Measurements from ENCODE around the gene PRDX2.
A peak's percentile ranks its signal among the peaks of the same experiment; 100 is the strongest.

Gene PRDX2

GRCh38 chr19:12796146-12797071 lies 5.2 kb downstream of the PRDX2 start:
- Histone ChIP-seq H3K4me1 (ENCODE audit: control insufficient read depth, low read depth, low read length) (peaks cover 15% of the 10 kb centered on the region), H3K27ac (ENCODE audit: low read length) (no peak overlapping the region), H3K9ac (ENCODE audit: low read length) (no peak overlapping the region), H3K36me3 (ENCODE audit: control insufficient read depth, low read depth, low read length) (peaks cover 23% of the 10 kb centered on the region), H3K27me3 (ENCODE audit: control insufficient read depth, insufficient read depth, low read length) (peaks cover 19% of the 10 kb centered on the region), H3K4me3 (ENCODE audit: low read length) (no peak overlapping the region), H3K9me3 (ENCODE audit: control insufficient read depth, low read depth, low read length) (no peaks in the 10 kb centered on the region)

GRCh38 chr19:12794971-12795381 lies 6.6 kb downstream of the PRDX2 start:
- Histone ChIP-seq H3K36me3 (ENCODE audit: control insufficient read depth, low read depth, low read length) (peaks cover 17% of the 10 kb centered on the region), H3K27ac (ENCODE audit: low read length) (no peak overlapping the region), H3K9me3 (ENCODE audit: control insufficient read depth, low read depth, low read length) (no peaks in the 10 kb centered on the region), H3K4me3 (ENCODE audit: low read length) (no peak overlapping the region), H3K27me3 (ENCODE audit: control insufficient read depth, insufficient read depth, low read length) (peaks cover 31% of the 10 kb centered on the region), H3K9ac (ENCODE audit: low read length) (no peak overlapping the region), H3K4me1 (ENCODE audit: control insufficient read depth, low read depth, low read length) (peaks cover 21% of the 10 kb centered on the region)

- Histone ChIP-seq H3K36me3 (ENCODE audit: control insufficient read depth, low read depth, low read length) (peaks cover 11% of the 10 kb centered on the region), H3K27me3 (ENCODE audit: control insufficient read depth, insufficient read depth, low read length) (peaks cover 31% of the 10 kb centered on the region), H3K9me3 (ENCODE audit: control insufficient read depth, low read depth, low read length) (no peaks in the 10 kb centered on the region), H3K27ac (ENCODE audit: low read length) (no peak overlapping the region), H3K9ac (ENCODE audit: low read length) (peak overlapping the region; percentile 79), H3K4me1 (ENCODE audit: control insufficient read depth, low read depth, low read length) (peaks cover 22% of the 10 kb centered on the region), H3K4me3 (ENCODE audit: low read length) (peak overlapping the region; percentile 72)
Observed at GRCh38 chr19:12794196-12794941, 7.2 kb downstream of the PRDX2 start.

GRCh38 chr19:12793290-12794195 lies 8.1 kb downstream of the PRDX2 start:
- H3K4me1 ChIP-seq (ENCODE audit: control insufficient read depth, low read depth, low read length): peaks cover 30% of the 10 kb centered on the region
- peaks cover 5% of the 10 kb centered on the region for H3K36me3 ChIP-seq (ENCODE audit: control insufficient read depth, low read depth, low read length)
- H3K27me3 ChIP-seq (ENCODE audit: control insufficient read depth, insufficient read depth, low read length): peaks cover 31% of the 10 kb centered on the region
- H3K27ac ChIP-seq (ENCODE audit: low read length): peak overlapping the region; percentile 47
- H3K4me3 ChIP-seq (ENCODE audit: low read length): peak overlapping the region; percentile 72
- peak overlapping the region; percentile 79 for H3K9ac ChIP-seq (ENCODE audit: low read length)
- no peaks in the 10 kb centered on the region for H3K9me3 ChIP-seq (ENCODE audit: control insufficient read depth, low read depth, low read length)

- Histone ChIP-seq H3K4me1 (ENCODE audit: control insufficient read depth, low read depth, low read length) (peaks cover 32% of the 10 kb centered on the region), H3K36me3 (ENCODE audit: control insufficient read depth, low read depth, low read length) (peaks cover 5% of the 10 kb centered on the region), H3K9me3 (ENCODE audit: control insufficient read depth, low read depth, low read length) (no peaks in the 10 kb centered on the region), H3K27me3 (ENCODE audit: control insufficient read depth, insufficient read depth, low read length) (peaks cover 31% of the 10 kb centered on the region), H3K27ac (ENCODE audit: low read length) (no peak overlapping the region), H3K9ac (ENCODE audit: low read length) (peak overlapping the region; percentile 62), H3K4me3 (ENCODE audit: low read length) (peak overlapping the region; percentile 72)
Observed at GRCh38 chr19:12792853-12793289, 8.7 kb downstream of the PRDX2 start.

GRCh38 chr19:12792051-12792852 lies 9.3 kb downstream of the PRDX2 start:
- Histone ChIP-seq H3K4me1 (ENCODE audit: control insufficient read depth, low read depth, low read length) (peaks cover 32% of the 10 kb centered on the region), H3K27me3 (ENCODE audit: control insufficient read depth, insufficient read depth, low read length) (peaks cover 31% of the 10 kb centered on the region), H3K9me3 (ENCODE audit: control insufficient read depth, low read depth, low read length) (no peaks in the 10 kb centered on the region), H3K27ac (ENCODE audit: low read length) (no peak overlapping the region), H3K4me3 (ENCODE audit: low read length) (peak overlapping the region; percentile 72), H3K36me3 (ENCODE audit: control insufficient read depth, low read depth, low read length) (peaks cover 5% of the 10 kb centered on the region), H3K9ac (ENCODE audit: low read length) (peak overlapping the region; percentile 62)

- Histone ChIP-seq H3K27me3 (ENCODE audit: control insufficient read depth, insufficient read depth, low read length) (peaks cover 31% of the 10 kb centered on the region), H3K9ac (ENCODE audit: low read length) (peak within 1 kb of the TSS; percentile 62), H3K36me3 (ENCODE audit: control insufficient read depth, low read depth, low read length) (no peaks in the 10 kb centered on the region), H3K9me3 (ENCODE audit: control insufficient read depth, low read depth, low read length) (no peaks in the 10 kb centered on the region), H3K27ac (ENCODE audit: low read length) (no peak within 1 kb of the TSS), H3K4me1 (ENCODE audit: control insufficient read depth, low read depth, low read length) (peaks cover 32% of the 10 kb centered on the region), H3K4me3 (ENCODE audit: low read length) (peak within 1 kb of the TSS; percentile 72)
Observed at GRCh38 chr19:12791345-12792050, 10.1 kb downstream of the PRDX2 start, which contains the start of gene JUNB. Gene JUNB (plus strand): TSS chr19:12791486. CDS start chr19:12791772, 286 bp downstream.

- H3K27ac ChIP-seq (ENCODE audit: low read length): no peak overlapping the region
Observed at GRCh38 chr19:12790628-12791344, 10.8 kb downstream of the PRDX2 start.

GRCh38 chr19:12789904-12790619 lies 11.5 kb downstream of the PRDX2 start:
- no peaks in the 10 kb centered on the region for H3K9me3 ChIP-seq (ENCODE audit: control insufficient read depth, low read depth, low read length)
- H3K36me3 ChIP-seq (ENCODE audit: control insufficient read depth, low read depth, low read length): no peaks in the 10 kb centered on the region
- H3K27ac ChIP-seq (ENCODE audit: low read length): no peak overlapping the region
- peak overlapping the region; percentile 72 for H3K4me3 ChIP-seq (ENCODE audit: low read length)
- H3K27me3 ChIP-seq (ENCODE audit: control insufficient read depth, insufficient read depth, low read length): peaks cover 31% of the 10 kb centered on the region
- H3K9ac ChIP-seq (ENCODE audit: low read length): peak overlapping the region; percentile 42
- peaks cover 24% of the 10 kb centered on the region for H3K4me1 ChIP-seq (ENCODE audit: control insufficient read depth, low read depth, low read length)

More at GRCh38 chr19:12790628-12791344, 10.8 kb downstream of the PRDX2 start:
- peak overlapping the region; percentile 72 for H3K4me3 ChIP-seq (ENCODE audit: low read length)
- no peaks in the 10 kb centered on the region for H3K9me3 ChIP-seq (ENCODE audit: control insufficient read depth, low read depth, low read length)
- H3K36me3 ChIP-seq (ENCODE audit: control insufficient read depth, low read depth, low read length): no peaks in the 10 kb centered on the region
- peaks cover 31% of the 10 kb centered on the region for H3K27me3 ChIP-seq (ENCODE audit: control insufficient read depth, insufficient read depth, low read length)
- H3K9ac ChIP-seq (ENCODE audit: low read length): peak overlapping the region; percentile 42
- H3K4me1 ChIP-seq (ENCODE audit: control insufficient read depth, low read depth, low read length): peaks cover 25% of the 10 kb centered on the region

Measured in iPS-18a (cell line).